BJ (cell line): ENCODE data around the gene ARHGEF4. TPM values are rescaled to one million over a fixed set of nuclear protein-coding genes. Genes with fewer than 3 reads are reported as not detected.

Experiments
- CTCF ChIA-PET: fragments of 350-600 bp; formaldehyde crosslinking; extraction: SDS; loops from one replicate; lab custom pipeline; 2021; ENCODE audit warnings: antibody characterized with exemption, inconsistent platforms; lab: Yijun Ruan, JAX
- POLR2A ChIA-PET: fragments of 300-600 bp; sonication (Branson Sonifier 250); formaldehyde crosslinking; extraction: SDS; loops from one replicate; lab custom pipeline; 2021; ENCODE audit warnings: antibody characterized with exemption; lab: Charles Lee
- DNase-seq: peaks from one replicate; pipeline ENCODE4 v3.0.0-alpha.2; 2011; ENCODE audit warnings: low read depth
- H3K27me3 ChIP-seq: 2 replicates; pipeline ENCODE4 v1.6.0; 2011; ENCODE audit warnings: low read length; ENCODE audit not compliant: control insufficient read depth, insufficient read depth
- H3K36me3 ChIP-seq: 2 replicates; pipeline ENCODE4 v1.5.1; 2011; ENCODE audit warnings: low read length; ENCODE audit not compliant: control insufficient read depth, insufficient read depth
- H3K4me3 ChIP-seq: 2 replicates; pipeline ENCODE4 v1.5.1; 2011; ENCODE audit warnings: low read depth, mild to moderate bottlenecking, control low read depth, low read length
- polyA plus RNA-seq: library from polyadenylated mRNA; depleted of rRNA; stranded (reverse); fragments of >200 nt; gene quantifications from 2 replicates; pipeline ENCODE4 v1.2.3, GENCODE V29; 2011
- TF ChIP-seq, protein P1 (sequence below): IDR thresholded peaks from 2 replicates; pipeline ENCODE4 v1.5.1; 2011; ENCODE audit warnings: low read depth, mild to moderate bottlenecking, control low read depth, inconsistent platforms, low read length, moderate library complexity; ENCODE audit not compliant: insufficient read depth

ARHGEF4 gene
- polyA plus RNA-seq, 1 experiment: 15.1 TPM

DNA sequence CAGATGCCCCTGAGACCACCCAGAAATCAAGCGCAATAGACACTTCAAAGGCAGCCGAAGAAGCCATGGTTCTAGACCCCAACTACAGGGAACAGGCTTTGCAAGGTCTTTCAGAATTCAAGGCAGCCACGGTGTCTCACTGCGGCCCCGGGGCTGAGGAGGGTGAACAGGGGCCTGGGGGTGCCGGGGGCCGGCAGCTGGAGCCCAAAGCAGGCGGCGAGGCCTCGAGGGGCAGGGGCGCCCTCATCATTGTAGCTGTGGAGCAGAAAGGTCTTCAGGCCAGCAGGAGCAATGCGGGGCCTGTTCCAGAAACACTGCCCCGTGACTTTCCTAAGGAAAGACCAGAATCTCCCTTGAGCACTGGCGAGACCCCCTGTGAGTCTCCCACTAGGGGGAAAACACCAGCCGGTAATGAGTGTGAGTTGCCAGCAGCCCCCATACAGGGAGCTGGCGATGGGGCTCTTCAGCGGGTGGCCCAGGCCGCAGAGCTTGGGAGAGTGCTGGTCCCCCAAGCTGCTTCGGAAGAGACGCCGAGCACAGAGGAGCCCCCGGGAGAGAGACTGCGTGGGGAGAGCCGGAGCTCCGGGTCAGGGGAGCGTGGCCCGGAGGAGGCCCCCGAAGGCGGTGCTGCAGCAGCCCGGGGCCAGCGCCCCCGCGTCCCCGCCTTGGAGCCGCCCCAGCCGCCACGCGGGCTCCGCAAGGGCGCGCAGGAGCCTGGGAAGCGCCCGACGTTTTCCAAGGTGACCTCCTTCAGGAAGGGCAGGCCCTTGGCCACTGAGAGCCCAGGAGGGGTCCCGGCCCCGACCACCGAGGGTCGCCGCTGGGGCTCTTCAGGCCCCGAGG, 79.1 kb downstream of the ARHGEF4 start:
- DNase-seq: no peak
- no peak overlapping the region for H3K4me3 ChIP-seq
- CTCF ChIA-PET: interaction anchor here (0.9 kb wide), 1 partner anchor 118 kb away, joined by 3 read pairs; no protein-coding TSS in a partner anchor
- POLR2A ChIA-PET: no interaction called here
- H3K36me3 ChIP-seq: no peaks in the 10 kb centered on the region
- TF ChIP-seq, protein P1, sequence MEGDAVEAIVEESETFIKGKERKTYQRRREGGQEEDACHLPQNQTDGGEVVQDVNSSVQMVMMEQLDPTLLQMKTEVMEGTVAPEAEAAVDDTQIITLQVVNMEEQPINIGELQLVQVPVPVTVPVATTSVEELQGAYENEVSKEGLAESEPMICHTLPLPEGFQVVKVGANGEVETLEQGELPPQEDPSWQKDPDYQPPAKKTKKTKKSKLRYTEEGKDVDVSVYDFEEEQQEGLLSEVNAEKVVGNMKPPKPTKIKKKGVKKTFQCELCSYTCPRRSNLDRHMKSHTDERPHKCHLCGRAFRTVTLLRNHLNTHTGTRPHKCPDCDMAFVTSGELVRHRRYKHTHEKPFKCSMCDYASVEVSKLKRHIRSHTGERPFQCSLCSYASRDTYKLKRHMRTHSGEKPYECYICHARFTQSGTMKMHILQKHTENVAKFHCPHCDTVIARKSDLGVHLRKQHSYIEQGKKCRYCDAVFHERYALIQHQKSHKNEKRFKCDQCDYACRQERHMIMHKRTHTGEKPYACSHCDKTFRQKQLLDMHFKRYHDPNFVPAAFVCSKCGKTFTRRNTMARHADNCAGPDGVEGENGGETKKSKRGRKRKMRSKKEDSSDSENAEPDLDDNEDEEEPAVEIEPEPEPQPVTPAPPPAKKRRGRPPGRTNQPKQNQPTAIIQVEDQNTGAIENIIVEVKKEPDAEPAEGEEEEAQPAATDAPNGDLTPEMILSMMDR: no peak
- H3K27me3 ChIP-seq: peaks cover 2% of the 10 kb centered on the region; the same call in 1 of the 2 replicates

- POLR2A ChIA-PET: no interaction called here
- no peak overlapping the region for H3K4me3 ChIP-seq
- TF ChIP-seq, protein P1: no peak
- no peak for DNase-seq
- H3K27me3 ChIP-seq: peaks cover 2% of the 10 kb centered on the region; the same call in 1 of the 2 replicates
- CTCF ChIA-PET: interaction anchor here (0.9 kb wide), 1 partner anchor 119 kb away, joined by 3 read pairs; no protein-coding TSS in a partner anchor
- H3K36me3 ChIP-seq: no peaks in the 10 kb centered on the region
Observed at GRCh38 chr2:130916438-130916705, 79.7 kb downstream of the ARHGEF4 start.

DNA sequence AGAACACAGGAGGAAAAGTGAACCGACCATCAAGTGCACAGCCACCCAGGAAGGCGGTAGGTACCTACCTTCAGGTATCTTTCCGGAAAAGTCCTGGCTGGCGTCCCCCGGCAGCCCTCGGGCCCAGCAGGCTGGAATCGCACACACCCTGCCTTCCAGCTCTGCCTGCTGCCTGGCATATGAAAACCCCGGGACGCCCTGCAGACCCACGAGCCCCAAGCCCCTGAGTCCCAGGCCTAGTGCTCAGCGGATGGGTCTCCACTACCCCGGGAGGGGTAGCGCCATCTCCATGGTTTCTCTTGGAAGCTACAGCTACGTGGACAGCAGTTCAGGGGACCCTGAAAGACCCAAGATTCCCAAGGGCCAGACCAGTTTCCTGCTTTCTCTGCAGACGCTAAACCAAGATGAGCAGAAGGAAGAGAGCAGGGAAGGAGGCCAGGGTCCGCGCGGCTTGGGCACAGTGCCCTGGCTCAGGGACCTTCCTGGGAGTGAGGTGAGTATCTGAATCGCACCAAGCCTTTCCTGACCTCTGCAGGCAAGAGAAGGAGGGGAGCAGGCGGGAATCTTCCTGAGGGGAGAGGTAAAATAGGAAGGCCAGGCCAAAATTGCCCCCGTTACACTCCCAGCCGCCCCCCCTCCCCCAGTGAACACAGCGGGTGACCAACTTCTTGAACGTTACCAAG, 80.4 kb downstream of the ARHGEF4 start:
- ChIA-PET CTCF (interaction anchor here (5.1 kb wide), 1 partner anchor 119 kb away, joined by 41 read pairs; no protein-coding TSS in a partner anchor), POLR2A (no interaction called here)
- Histone ChIP-seq H3K27me3 (peaks cover 2% of the 10 kb centered on the region; the same call in 1 of the 2 replicates), H3K36me3 (no peaks in the 10 kb centered on the region), H3K4me3 (no peak overlapping the region)
- no peak for DNase-seq
- TF ChIP-seq, protein P1: no peak

- Histone ChIP-seq H3K27me3 (peaks cover 2% of the 10 kb centered on the region; the same call in 1 of the 2 replicates), H3K4me3 (no peak overlapping the region), H3K36me3 (no peaks in the 10 kb centered on the region)
- no peak for DNase-seq
- ChIA-PET CTCF (interaction anchor here (0.8 to 5.1 kb wide), 2 partner anchors 22 to 120 kb away, joined by 3 to 41 read pairs; no protein-coding TSS in a partner anchor), POLR2A (no interaction called here)
- TF ChIP-seq, protein P1: no peak
Observed at GRCh38 chr2:130918393-130918792, 81.7 kb downstream of the ARHGEF4 start.
